GM12891 (cell line): ENCODE measurements around the gene MAPKAPK5.
"Not testable (repeated sequence)": the region's sequence is repeated elsewhere in the genome, so short reads cannot be mapped to it uniquely, and the experiment has no call there.

Source experiments
- DNase-seq: peaks from one replicate; pipeline ENCODE4 v3.0.0; 2011; ENCODE audit warnings: low spot score; ENCODE audit not compliant: insufficient read length
- FAIRE-seq: peaks from 2 replicates; lab custom pipeline; 2011; peaks lifted over from hg19 to GRCh38; lab: Jason Lieb, UNC
- PAX5 ChIP-seq: IDR thresholded peaks from 2 replicates; pipeline ENCODE4 v1.6.1; 2011; ENCODE audit warnings: low read length, moderate library complexity, mild to moderate bottlenecking; ENCODE audit not compliant: insufficient read depth, severe bottlenecking
- POLR2A ChIP-seq: IDR thresholded peaks from 2 replicates; pipeline ENCODE4 v1.6.1; 2011; ENCODE audit warnings: low read depth, low read length, control low read depth
- POLR2AphosphoS5 ChIP-seq: IDR thresholded peaks from 2 replicates; pipeline ENCODE4 v1.6.1; 2011; ENCODE audit warnings: low read depth, low read length, control low read depth
- POU2F2 ChIP-seq: IDR thresholded peaks from 2 replicates; pipeline ENCODE4 v1.6.1; 2011; ENCODE audit warnings: low read depth, mild to moderate bottlenecking, control low read depth, low read length, moderate library complexity
- SPI1 ChIP-seq: IDR thresholded peaks from 2 replicates; pipeline ENCODE4 v1.6.1; 2011; ENCODE audit warnings: low read depth, low read length, control low read depth
- TAF1 ChIP-seq: IDR thresholded peaks from 2 replicates; pipeline ENCODE4 v1.6.1; 2011; ENCODE audit warnings: low read depth, low read length, control low read depth

The MAPKAPK5 gene

GRCh38 chr12:111905502-111905901, 63.5 kb downstream of the MAPKAPK5 start:
- DNase-seq (no peak), FAIRE-seq (no peak)
- no peak for TF ChIP-seq POLR2A
- TF ChIP-seq POU2F2 = no peak
- TF ChIP-seq PAX5 = no peak
- no peak for TF ChIP-seq SPI1
- TF ChIP-seq TAF1 = no peak
- no peak for TF ChIP-seq POLR2AphosphoS5

DNA sequence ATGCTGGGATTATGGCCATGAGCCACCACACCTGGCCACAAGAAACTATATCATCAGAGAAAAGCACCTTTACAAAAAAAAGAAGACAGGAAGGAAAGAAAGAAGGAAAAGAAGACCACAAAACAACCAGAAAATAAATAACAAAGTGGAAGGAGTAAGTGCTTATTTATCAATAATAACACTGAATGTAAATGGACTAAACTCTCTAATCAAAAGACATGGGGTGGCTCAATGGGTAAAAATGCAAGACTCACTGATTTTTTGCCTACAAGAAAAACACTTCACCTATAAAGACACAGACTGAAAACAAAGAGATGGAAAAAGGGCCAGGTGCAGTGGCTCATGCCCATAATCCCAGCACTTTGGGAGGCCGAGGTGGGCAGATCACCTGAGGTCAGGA, 65.7 kb downstream of the MAPKAPK5 start:
- no peak for TF ChIP-seq TAF1
- no peak for TF ChIP-seq POLR2AphosphoS5
- no peak for TF ChIP-seq SPI1
- TF ChIP-seq POLR2A = no peak
- TF ChIP-seq POU2F2 = no peak
- no peak for TF ChIP-seq PAX5
- FAIRE-seq (no peak), DNase-seq (no peak)

- FAIRE-seq (no peak), DNase-seq (no peak)
- TF ChIP-seq POU2F2 = no peak
These were observed 83.1 kb downstream of the MAPKAPK5 start for GRCh38 chr12:111925171-111925570.

DNA sequence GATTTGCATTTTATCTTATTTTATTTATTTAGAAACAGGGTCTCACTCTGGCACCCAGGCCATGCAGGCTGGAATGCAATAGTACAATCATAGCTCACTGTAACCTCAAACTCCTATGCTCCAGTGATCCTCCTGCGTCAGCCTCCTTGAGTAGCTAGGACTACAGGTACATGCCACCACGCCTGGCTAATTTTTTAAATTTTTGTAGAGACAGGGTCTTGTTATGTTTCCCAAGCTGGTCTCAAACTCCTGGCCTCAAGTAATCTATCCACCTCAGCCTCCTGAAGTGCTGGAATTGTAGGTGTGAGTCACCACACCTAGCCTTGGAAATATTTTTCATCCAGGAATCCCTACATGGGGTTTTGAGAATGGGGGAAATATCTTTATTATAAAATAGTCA, 84.6 kb downstream of the MAPKAPK5 start:
- no peak for FAIRE-seq
- DNase-seq = no peak
- TF ChIP-seq POU2F2 (no peak), POLR2AphosphoS5 (no peak), SPI1 (no peak), POLR2A (no peak), PAX5 (no peak), TAF1 (no peak)

- TF ChIP-seq POU2F2 = no peak
- no peak for TF ChIP-seq POLR2AphosphoS5
- no peak for TF ChIP-seq POLR2A
- TF ChIP-seq PAX5 = no peak
- no peak for TF ChIP-seq SPI1
- no peak for TF ChIP-seq TAF1
- FAIRE-seq = peak; percentile 58
- DNase-seq = no peak
These were observed 85.3 kb downstream of the MAPKAPK5 start for GRCh38 chr12:111927346-111927745.

- FAIRE-seq (no peak), DNase-seq (no peak)
- TF ChIP-seq PAX5 = no peak
- TF ChIP-seq POU2F2 = no peak
These were observed 90.2 kb downstream of the MAPKAPK5 start for GRCh38 chr12:111932241-111932640.

GRCh38 chr12:111936869-111937268, 94.8 kb downstream of the MAPKAPK5 start:
- no peak for TF ChIP-seq POU2F2
- TF ChIP-seq POLR2AphosphoS5 = no peak
- no peak for TF ChIP-seq PAX5
- no peak for TF ChIP-seq TAF1
- TF ChIP-seq POLR2A = no peak
- TF ChIP-seq SPI1 = no peak
- FAIRE-seq (no peak), DNase-seq (no peak)

DNA sequence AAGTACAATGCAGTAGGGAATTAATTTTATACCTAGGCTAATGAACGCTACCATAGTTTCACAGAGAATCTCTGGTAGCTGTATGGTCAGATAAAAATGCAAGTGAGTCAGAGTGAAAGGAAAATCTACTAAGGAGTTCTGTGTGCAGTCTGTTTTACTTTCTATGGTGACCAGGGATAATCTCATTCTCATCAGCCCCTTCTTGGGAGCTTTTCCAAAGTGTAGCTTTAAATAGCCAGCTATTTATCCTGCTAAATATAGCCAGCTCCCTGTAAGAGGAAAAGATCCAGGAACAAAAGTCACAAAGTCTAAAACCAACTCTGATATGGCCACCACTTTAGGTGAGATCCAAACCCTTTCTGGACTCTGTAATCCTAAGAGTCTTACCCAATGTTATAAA, 95.4 kb downstream of the MAPKAPK5 start:
- TF ChIP-seq POLR2A (no peak), POLR2AphosphoS5 (no peak), PAX5 (no peak), POU2F2 (no peak), SPI1 (no peak), TAF1 (no peak)
- DNase-seq (no peak), FAIRE-seq (no peak)

DNA sequence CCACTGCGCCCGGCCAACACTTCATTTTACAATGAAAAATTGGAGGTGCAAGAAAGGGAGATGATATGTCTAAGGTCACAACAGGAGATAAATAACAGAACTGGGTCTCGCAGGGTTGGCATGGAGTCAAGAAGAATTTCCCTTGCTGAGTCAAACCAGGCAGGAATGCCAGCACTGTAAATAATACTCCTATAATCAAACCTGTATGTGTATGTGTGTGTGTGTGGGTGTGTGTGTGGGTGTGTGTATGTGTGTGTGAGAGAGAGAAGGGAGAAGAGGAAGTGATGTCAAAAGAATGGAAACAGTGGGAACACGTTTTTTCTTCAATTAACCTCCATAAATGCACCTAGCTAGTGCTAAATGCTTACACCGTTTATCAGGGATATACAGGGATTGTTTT, 100.5 kb downstream of the MAPKAPK5 start:
- FAIRE-seq = peak; percentile 16
- DNase-seq = no peak
- TF ChIP-seq POLR2AphosphoS5 (no peak), TAF1 (no peak), POU2F2 (no peak), SPI1 (no peak), PAX5 (no peak), POLR2A (no peak)

DNA sequence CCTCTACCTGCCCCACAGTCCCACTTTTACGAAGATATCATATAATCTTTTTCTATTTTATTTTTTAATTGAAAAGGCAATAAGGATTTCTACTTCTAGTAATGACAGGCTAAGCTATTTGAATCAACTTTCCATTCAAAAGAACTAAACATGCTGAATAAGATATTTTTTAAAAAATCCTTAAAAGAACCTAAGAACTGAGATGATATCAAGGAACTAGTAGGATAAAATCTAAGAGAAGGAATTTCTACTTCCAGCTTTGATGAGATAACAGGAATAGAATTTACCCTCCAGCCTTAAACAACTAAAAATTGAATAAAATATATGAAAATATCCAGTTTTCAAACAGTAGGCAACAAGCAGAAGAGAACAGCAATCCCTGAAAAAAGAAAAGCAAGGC, 101.9 kb downstream of the MAPKAPK5 start:
- TF ChIP-seq SPI1 (no peak), POU2F2 (no peak), TAF1 (no peak), PAX5 (no peak), POLR2A (no peak), POLR2AphosphoS5 (no peak)
- DNase-seq (no peak), FAIRE-seq (no peak)

GRCh38 chr12:111950961-111951676, 109.1 kb downstream of the MAPKAPK5 start:
- DNase-seq = not testable (repeated sequence)

More at GRCh38 chr12:111950961-111951676, 109.1 kb downstream of the MAPKAPK5 start:
- FAIRE-seq = not testable (repeated sequence)
